Activated CD8-positive, alpha-beta memory T cell treated with anti-CD3 and anti-CD28 coated beads for 4 hours (primary cell): ENCODE measurements around the gene PIK3IP1.
A peak's percentile ranks its signal among the peaks of the same experiment; 100 is the strongest.

ENCODE experiments used
- DNase-seq, 2 donors: peaks; one replicate each; pipeline ENCODE4 v3.0.0-alpha.2; 2020; ENCODE audit warnings: low read depth in 2 of 2

Gene PIK3IP1

DNA sequence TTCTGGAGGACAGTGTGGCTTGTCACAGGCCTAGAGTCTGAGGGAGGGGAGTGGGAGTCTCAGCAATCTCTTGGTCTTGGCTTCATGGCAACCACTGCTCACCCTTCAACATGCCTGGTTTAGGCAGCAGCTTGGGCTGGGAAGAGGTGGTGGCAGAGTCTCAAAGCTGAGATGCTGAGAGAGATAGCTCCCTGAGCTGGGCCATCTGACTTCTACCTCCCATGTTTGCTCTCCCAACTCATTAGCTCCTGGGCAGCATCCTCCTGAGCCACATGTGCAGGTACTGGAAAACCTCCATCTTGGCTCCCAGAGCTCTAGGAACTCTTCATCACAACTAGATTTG lies 13.0 kb downstream of the PIK3IP1 start:
- DNase-seq, result no peak

DNA sequence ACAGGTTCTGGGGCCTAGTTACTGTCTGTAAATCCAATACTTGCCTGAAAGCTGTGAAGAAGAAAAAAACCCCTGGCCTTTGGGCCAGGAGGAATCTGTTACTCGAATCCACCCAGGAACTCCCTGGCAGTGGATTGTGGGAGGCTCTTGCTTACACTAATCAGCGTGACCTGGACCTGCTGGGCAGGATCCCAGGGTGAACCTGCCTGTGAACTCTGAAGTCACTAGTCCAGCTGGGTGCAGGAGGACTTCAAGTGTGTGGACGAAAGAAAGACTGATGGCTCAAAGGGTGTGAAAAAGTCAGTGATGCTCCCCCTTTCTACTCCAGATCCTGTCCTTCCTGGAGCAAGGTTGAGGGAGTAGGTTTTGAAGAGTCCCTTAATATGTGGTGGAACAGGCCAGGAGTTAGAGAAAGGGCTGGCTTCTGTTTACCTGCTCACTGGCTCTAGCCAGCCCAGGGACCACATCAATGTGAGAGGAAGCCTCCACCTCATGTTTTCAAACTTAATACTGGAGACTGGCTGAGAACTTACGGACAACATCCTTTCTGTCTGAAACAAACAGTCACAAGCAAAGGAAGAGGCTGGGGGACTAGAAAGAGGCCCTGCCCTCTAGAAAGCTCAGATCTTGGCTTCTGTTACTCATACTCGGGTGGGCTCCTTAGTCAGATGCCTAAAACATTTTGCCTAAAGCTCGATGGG lies 13.5 kb downstream of the PIK3IP1 start:
- DNase-seq, result no peak

DNA sequence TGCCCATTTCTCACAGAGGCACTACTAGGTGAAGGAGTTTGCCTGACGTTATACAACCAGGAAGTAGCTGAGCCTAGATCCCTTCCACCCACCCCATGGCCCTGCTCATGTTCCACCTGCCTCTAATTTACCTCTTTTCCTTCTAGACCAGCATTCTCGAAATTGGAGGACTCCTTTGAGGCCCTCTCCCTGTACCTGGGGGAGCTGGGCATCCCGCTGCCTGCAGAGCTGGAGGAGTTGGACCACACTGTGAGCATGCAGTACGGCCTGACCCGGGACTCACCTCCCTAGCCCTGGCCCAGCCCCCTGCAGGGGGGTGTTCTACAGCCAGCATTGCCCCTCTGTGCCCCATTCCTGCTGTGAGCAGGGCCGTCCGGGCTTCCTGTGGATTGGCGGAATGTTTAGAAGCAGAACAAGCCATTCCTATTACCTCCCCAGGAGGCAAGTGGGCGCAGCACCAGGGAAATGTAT lies 14.1 kb downstream of the PIK3IP1 start:
- DNase-seq, result no peak

DNA sequence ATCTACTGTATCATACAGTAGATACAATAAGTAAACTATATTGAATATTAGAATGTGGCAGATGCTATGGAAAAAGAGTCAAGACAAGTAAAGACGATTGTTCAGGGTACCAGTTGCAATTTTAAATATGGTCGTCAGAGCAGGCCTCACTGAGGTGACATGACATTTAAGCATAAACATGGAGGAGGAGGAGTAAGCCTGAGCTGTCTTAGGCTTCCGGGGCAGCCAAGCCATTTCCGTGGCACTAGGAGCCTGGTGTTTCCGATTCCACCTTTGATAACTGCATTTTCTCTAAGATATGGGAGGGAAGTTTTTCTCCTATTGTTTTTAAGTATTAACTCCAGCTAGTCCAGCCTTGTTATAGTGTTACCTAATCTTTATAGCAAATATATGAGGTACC lies 14.5 kb downstream of the PIK3IP1 start:
- DNase-seq, result no peak

DNA sequence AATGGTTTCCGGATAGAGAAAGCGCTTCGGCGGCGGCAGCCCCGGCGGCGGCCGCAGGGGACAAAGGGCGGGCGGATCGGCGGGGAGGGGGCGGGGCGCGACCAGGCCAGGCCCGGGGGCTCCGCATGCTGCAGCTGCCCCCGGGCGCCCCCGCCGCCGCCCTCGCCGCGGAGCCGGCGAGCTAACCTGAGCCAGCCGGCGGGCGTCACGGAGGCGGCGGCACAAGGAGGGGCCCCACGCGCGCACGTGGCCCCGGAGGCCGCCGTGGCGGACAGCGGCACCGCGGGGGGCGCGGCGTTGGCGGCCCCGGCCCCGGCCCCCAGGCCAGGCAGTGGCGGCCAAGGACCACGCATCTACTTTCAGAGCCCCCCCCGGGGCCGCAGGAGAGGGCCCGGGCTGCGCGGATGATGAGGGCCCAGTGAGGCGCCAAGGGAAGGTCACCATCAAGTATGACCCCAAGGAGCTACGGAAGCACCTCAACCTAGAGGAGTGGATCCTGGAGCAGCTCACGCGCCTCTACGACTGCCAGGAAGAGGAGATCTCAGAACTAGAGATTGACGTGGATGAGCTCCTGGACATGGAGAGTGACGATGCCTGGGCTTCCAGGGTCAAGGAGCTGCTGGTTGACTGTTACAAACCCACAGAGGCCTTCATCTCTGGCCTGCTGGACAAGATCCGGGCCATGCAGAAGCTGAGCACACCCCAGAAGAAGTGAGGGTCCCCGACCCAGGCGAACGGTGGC lies 15.7 kb downstream of the PIK3IP1 start:
- DNase-seq, result no peak

DNA sequence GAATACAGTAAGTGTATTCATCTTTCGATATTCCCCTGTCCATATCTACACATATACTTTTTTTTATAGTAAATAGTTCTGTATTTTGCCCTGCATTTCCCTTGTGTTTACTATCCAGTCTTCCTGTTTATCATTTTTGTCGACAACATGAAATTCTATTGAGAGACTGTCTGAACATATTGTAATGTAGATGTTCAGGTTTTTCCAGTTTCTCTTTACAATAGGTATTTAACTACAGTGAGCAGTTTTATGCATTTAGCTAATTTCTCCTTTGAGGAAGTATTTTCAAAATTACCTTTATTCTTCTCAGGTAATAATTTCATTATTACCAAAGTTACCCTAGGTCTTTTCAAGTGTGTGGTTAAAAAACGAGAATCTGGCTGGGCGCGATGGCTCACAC lies 16.7 kb downstream of the PIK3IP1 start:
- DNase-seq, result no peak

DNA sequence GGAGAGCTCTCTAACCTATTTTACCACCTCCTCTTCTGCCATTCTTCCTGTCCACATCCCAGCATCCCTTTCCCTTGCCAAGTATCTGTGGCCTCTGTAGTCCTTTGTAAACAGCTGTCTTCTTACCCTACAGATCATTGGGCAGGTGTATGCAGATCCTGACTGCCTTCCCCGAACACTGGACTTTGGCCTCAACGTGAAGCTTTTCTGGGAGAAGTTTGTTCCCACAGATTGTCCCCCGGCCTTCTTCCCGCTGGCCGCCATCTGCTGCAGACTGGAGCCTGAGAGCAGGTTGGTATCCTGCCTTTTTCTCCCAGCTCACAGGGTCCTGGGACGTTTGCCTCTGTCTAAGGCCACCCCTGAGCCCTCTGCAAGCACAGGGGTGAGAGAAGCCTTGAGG lies 17.3 kb downstream of the PIK3IP1 start:
- no peak for DNase-seq

DNA sequence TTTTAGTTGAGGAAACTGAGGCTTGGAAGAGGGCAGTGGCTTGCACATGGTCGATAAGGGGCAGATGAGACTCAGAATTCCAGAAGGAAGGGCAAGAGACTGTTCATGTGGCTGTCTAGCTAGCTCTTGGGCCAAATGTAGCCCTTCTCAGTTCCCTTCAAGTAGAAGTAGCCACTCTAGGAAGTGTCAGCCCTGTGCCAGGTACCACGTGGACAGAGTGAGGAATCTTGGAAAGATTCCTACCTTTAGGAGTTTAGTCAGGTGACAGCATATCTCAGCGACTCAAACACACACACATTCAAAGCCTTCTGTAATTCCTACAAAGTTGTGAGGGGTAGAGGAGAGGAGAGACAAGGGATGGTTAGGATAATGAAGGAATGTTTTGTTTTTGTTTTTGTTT lies 18.3 kb downstream of the PIK3IP1 start:
- DNase-seq, result no peak

DNA sequence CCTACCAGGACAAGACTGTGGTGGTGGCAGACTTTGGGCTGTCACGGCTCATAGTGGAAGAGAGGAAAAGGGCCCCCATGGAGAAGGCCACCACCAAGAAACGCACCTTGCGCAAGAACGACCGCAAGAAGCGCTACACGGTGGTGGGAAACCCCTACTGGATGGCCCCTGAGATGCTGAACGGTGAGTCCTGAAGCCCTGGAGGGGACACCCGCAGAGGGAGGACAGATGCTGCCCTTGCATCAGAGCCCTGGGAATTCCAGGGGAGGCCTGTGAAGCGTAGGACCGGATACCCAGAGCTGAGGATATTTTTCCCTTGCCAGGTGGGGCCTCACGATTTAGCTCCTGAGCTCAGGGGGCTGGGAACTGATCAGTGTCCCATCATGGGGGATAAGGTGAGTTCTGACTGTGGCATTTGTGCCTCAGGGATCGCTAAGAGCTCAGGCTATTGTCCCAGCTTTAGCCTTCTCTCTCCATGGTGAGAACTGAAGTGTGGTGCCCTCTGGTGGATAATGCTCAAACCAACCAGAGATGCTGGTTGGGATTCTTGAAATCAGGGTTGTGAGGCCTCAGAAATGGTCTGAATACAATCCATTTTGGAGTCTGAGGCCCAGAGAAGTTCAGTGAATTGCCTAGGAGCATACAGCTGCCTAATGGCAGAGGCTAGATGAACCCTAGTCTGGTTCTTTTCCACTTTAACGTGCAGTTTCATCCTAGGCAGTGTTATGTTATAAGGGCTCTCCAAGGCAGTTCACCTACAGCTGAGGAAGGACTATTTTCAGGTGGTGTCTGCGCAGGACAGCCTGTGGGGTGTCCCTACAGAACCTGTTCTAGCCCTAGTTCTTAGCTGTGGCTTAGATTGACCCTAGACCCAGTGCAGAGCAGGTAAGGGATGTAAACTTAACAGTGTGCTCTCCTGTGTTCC lies 19.5 kb downstream of the PIK3IP1 start:
- peak in 1 of 2 donors; percentile 20 for DNase-seq

DNA sequence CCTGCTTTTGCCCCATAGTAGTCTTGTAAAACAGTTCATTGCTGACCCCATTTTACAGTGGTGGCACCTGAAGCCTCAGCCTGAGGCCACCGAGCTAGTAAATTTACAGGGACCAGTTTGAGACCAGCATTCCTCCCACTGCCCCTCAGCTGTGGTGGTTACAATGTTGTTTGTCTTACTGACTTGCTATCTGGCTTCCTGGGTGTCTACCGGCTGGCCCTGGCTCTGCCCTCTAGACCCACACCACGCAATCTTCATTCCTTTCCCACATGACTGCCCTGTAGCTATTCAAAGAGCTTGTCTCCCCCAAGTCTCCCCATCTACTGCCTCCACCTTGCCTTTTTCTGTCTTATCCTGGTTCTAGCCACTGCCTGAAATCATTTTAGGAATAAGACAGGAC lies 20.8 kb downstream of the PIK3IP1 start:
- DNase-seq, result no peak

DNA sequence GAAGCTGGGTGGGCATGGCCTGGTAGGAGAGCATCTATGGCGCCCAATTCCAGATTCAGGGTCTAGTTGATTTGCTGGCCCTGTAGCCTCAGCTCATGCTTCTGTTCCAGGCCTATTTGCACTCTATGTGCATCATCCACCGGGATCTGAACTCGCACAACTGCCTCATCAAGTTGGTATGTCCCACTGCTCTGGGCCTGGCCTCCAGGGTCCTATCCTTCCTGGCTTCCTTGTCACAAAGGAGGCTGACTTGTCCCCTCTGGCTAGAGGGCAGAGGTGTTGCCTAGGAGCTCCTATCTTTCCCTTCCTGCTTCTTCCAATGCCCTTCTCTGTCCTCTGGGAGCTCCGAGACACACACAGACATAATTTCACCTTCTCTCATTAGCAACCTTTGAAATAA lies 21.3 kb downstream of the PIK3IP1 start:
- no peak for DNase-seq

DNA sequence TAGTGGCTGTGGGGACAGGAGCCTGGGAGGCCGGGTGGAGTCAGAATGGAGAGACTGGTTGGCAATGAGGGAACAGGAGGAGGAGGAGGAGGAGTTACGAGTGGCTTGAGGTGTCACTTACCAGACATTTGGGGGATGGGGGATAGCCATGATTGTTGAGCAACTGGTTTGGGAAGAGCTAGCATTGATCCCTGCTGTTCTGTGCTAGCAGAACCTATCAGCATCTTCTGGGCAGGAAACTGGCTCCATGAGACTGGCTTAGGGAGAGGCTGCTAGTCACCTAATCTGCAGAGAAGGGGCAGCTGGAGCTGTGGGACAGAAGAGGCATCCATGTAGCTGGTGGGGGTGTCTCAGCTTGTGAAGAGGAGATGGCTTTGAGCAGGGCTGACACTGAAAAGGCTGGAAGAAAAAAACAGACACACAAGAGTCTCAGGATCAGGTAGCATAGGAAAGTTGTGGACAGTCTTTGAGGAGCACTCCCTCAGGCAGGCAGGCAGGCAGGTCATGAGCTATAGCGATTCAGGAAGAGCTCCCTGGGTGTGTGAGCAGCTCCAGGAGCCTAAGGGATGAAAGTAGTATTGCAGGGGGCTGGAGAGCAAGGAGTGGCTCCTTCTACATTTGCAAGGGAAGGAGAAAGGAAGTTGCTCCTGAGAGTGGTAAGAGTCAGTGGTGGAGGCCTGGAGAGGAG lies 22.3 kb downstream of the PIK3IP1 start:
- no peak for DNase-seq

DNA sequence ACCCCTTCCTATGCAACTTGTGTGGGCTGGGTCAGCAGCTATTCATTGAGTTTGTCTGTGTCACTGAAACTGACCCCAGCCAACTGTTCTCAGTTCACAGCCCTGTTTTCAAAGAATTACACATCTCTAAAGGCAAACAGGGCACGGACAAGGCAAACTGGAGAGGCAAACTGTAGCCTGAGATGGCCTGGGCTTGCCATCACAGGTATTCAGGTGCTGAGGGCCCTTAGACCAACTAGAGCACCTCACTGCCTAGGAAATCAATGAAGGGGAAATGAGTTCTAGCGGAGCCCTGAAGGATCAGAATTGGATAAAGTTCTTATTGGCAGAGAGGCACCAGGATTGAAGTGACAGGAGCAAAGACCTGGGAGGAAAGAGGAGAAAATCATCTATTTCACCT lies 24.0 kb downstream of the PIK3IP1 start:
- no peak for DNase-seq

DNA sequence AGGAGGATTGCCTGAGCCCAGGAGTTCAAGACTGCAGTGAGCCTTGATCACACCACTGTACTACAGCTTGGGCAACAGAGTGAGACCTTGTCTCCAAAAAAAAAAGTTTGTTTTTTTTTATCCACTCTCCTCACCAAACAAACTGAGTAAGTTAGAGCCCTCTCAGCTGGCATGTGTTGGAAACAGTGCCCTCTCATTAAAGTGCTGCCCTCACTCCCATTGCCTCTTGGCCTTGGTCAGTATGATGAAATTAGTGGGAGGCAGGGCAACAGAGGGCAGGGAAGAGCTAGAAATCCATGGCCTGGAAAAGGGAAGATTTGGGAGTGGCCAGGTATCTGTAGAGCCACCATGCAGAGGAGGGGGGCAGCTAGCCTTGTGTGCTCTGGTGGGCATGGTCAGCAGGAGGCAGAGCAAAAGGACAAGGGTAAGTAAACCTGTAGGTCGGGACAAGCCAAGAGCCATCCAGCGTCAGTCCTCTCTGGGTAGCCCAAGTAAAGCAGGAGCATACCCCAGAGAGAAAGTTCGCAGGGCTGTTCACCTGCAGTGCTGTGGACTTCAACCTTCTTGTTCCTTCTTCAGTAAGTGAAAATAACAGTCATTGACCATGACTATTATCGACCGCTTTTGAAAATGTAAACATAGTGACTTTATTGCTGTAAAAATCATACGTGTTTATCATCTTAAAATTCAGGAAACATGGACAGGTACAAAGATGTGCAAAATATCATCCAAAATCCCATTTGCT lies 28.2 kb downstream of the PIK3IP1 start:
- no peak for DNase-seq

DNA sequence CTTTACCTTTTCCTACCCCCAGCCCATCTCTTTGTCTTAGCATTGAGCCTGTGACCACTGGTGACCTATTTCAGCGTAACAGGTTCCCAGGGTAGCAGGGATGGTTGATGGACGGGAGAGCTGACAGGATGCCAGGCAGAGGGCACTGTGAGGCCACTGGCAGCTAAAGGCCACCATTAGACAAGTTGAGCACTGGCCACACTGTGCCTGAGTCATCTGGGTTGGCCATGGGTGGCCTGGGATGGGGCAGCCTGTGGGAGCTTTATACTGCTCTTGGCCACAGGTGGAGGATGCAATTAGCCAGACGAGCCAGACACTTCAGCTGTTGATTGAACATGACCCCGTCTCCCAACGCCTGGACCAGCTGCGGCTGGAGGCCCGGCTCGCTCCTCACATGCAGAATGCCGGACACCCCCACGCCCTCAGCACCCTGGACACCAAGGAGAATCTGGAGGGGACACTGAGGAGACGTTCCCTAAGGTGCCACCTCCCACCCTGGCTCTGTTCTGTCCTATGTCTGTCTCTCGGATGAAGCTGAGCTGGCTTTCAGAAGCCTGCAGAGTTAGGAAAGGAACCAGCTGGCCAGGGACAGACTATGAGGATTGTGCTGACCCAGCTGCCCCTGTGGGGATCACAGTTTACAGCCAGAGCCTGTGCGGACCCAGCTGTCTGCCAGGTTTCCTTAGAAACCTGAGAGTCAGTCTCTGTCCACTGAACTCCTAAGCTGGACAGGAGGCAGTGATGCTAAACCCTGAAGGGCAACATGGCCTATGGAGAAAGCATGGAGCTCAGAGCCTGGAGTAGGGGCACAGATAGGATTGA lies 29.8 kb downstream of the PIK3IP1 start:
- DNase-seq, result no peak

DNA sequence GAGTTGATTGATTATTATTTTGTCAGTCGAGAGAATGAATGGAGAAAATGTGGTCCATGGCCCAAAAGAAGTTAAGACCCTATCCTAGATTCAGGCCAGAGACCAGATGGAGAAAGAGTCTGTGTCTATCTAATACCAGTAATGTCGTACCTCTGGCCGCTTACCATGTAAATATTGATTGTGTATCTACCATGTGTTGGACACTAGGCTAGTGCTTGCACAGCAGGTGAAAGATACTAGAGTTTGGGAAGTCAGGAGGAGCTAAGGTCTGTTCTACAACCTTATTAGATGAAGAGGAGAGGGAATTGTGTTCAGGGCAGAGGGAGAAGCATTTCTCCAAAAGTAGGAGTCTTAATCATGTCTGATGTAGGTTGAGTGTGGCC lies 31.8 kb downstream of the PIK3IP1 start:
- no peak for DNase-seq

DNA sequence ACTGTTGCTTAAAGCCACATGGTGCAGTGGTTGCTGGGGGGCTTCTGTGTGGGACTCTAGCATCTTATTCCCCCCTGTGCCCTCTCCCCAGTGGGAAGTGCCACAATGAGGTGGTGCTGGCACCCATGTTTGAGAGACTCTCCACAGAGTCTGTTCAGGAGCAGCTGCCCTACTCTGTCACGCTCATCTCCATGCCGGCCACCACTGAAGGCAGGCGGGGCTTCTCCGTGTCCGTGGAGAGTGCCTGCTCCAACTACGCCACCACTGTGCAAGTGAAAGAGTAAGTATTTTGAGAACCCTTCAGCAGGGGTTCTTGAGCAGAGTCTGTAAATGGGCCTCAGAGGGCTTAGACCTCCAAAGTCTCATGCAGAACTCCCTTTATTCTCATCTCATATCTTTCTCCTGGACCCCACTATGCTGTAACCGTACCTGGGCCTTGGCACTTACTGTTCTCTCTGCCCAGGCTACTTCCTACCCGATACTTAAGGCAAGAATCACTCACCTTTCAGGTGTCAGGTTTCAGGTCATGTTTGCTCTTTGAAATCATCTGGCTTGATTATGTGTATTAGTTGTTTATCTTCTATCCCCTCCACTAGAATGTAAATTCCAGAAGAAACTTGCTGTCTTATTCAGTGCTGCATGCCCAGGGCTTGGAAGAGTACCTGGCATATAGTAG lies 32.4 kb downstream of the PIK3IP1 start:
- no peak for DNase-seq

DNA sequence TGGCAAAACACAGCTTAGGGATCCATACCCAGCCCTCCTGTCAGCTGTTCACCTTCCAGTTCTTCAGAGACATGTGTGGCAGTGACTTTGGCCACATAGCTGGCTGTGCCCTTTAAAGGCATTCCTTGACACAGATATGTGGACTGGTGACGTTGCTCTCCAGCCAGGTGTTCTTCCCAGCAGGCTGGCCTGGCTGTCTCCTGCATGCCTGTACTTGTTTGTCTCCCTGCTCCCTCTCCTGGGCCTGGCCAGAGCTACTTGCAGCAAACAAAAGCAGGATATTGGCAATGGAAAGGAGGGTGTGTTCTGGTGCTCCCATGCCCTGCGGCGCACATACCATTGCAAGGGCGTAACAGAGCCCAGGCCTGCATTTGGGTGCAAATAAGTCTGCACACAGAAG lies 38.3 kb downstream of the PIK3IP1 start:
- DNase-seq, result no peak

DNA sequence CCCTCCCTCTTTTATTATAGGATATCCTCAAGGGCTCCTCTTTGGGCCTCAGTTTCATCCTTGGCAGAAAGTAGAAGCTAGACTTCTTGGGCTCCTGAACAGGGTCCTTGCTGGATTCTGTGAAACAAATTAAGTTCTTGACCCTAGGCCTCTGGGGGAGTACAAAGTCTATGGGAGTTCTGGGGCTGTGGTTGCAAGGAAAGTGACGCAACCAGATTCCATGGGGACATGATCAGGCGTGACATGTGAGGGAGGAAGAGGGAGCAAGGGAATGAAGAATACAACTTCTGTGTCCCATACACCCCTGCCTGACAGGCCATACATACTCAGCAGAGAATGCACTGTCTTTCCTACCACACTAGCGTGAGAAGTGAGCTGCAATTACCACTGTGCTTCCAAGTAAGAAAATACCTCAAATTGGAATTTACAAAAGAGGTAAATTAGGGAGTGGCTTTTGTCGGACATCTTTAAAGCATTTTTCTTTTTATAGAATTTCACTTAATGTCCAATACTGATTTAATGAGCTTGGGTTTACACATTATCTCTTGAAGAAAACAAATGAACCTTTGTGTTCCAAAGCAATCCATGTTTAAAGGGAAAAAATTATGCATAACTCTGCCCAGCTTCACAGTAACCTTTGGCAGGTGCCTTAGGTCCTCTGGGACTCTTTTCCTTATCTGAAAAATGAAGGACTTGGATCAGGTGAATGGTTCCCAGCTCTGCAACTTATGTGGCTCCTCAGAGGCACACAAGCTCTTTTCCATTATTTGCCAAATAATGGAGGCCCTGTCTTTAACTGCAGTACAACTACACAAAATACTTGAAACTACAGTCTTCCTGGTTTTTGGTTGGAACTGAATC lies 41.3 kb downstream of the PIK3IP1 start:
- no peak for DNase-seq
